SK-N-SH (cell line): ENCODE measurements around the gene LAMP2. TPM values are rescaled to one million over a fixed set of nuclear protein-coding genes. Genes with fewer than 3 reads are reported as not detected.

Source experiments
- CTCF ChIA-PET: fragments of 300-600, 350-600 bp; formaldehyde crosslinking; extraction: SDS; loops from one replicate; lab custom pipeline; 2021; lab: Yijun Ruan, JAX
- POLR2A ChIA-PET: fragments of 350-600 bp; sonication (Branson Sonifier 250); formaldehyde crosslinking; extraction: SDS; loops from one replicate; lab custom pipeline; 2020; ENCODE audit warnings: antibody characterized with exemption, inconsistent platforms; lab: Yijun Ruan, JAX
- DNase-seq: peaks from one replicate; pipeline ENCODE4 v3.0.0; 2012
- H2AFZ ChIP-seq: fragments of 200-600 bp; sonication (generic); 2 replicates; pipeline ENCODE4 v1.8.1; 2016; ENCODE audit warnings: antibody characterized with exemption, mild to moderate bottlenecking, low read depth
- H3F3A ChIP-seq: fragments of 200-600 bp; sonication (generic); replicated peaks from 2 replicates; pipeline ENCODE3; 2016; ENCODE audit warnings: antibody characterized with exemption, mild to moderate bottlenecking; ENCODE audit not compliant: insufficient read depth
- H3K27ac ChIP-seq, 2 experiments: fragments of 200-500 bp in 1 of 2; fragments of 200-600 bp in 1 of 2; sonication (Bioruptor generic) in 1 of 2; sonication (generic), shearing (Covaris generic) in 1 of 2; 2 replicates each; pipeline versions ENCODE4 v1.5.1 to v1.6.1; 2014 to 2016; ENCODE audit warnings: low read depth in 2 of 2, inconsistent platforms in 1 of 2, low read length in 1 of 2, mild to moderate bottlenecking in 1 of 2, mixed read lengths in 1 of 2
- H3K27me3 ChIP-seq: fragments of 200-600 bp; sonication (generic), shearing (Covaris generic); 2 replicates; pipeline ENCODE4 v1.6.1; 2016; ENCODE audit warnings: mixed run types; ENCODE audit not compliant: insufficient read depth
- H3K36me3 ChIP-seq, 2 experiments: fragments of 200-500 bp in 1 of 2; fragments of 200-600 bp in 1 of 2; sonication (Bioruptor generic) in 1 of 2; sonication (generic) in 1 of 2; replicated peaks in 1 of 2; 2 replicates each; pipeline versions ENCODE3 to v1.5.1; 2014 to 2016; ENCODE audit warnings: low read length in 1 of 2, mild to moderate bottlenecking in 1 of 2; ENCODE audit not compliant: insufficient read depth in 2 of 2, control insufficient read depth in 1 of 2
- H3K4me1 ChIP-seq, 2 experiments: fragments of 200-500 bp in 1 of 2; fragments of 200-600 bp in 1 of 2; sonication (Bioruptor generic) in 1 of 2; sonication (generic), shearing (Covaris generic) in 1 of 2; 2 replicates each; pipeline versions ENCODE4 v1.5.1 to v1.6.1; 2014 to 2016; ENCODE audit warnings: low read depth in 1 of 2, low read length in 1 of 2, mixed run types in 1 of 2; ENCODE audit not compliant: insufficient read depth in 2 of 2, control insufficient read depth in 1 of 2
- H3K4me2 ChIP-seq: fragments of 200-600 bp; sonication (generic), shearing (Covaris generic); 2 replicates; pipeline ENCODE4 v1.6.1; 2017; ENCODE audit warnings: mixed run types
- H3K4me3 ChIP-seq, 2 experiments: fragments of 200-500 bp in 1 of 2; fragments of 200-600 bp in 1 of 2; sonication (Bioruptor generic) in 1 of 2; sonication (generic), shearing (Covaris generic) in 1 of 2; 2 replicates each; pipeline versions ENCODE4 v1.5.1 to v1.8.1; 2014 to 2016; ENCODE audit warnings: low read depth in 2 of 2, inconsistent platforms in 1 of 2, low read length in 1 of 2, mild to moderate bottlenecking in 1 of 2, mixed read lengths in 1 of 2, moderate library complexity in 1 of 2
- H3K79me2 ChIP-seq: fragments of 200-600 bp; sonication (generic); 2 replicates; pipeline ENCODE4 v1.8.1; 2017; ENCODE audit warnings: mild to moderate bottlenecking; ENCODE audit not compliant: insufficient read depth
- H3K9ac ChIP-seq: fragments of 200-600 bp; sonication (generic); 2 replicates; pipeline ENCODE4 v1.6.1; 2017; ENCODE audit warnings: mixed run types
- H3K9me2 ChIP-seq: fragments of 200-600 bp; sonication (generic); 2 replicates; pipeline ENCODE4 v1.6.1; 2017; ENCODE audit warnings: mixed run types
- H3K9me3 ChIP-seq: fragments of 200-600 bp; sonication (generic); 2 replicates; pipeline ENCODE4 v1.6.1; 2017; ENCODE audit warnings: mixed run types, mild to moderate bottlenecking, moderate library complexity
- H4K20me1 ChIP-seq: fragments of 200-600 bp; sonication (generic); 2 replicates; pipeline ENCODE4 v1.6.1; 2017; ENCODE audit warnings: mild to moderate bottlenecking, mixed run types; ENCODE audit not compliant: insufficient read depth
- CHD2 ChIP-seq: fragments of 150-350 bp; IDR thresholded peaks from 2 replicates; pipeline ENCODE4 v1.6.1; 2018; ENCODE audit warnings: low read length; ENCODE audit not compliant: partially characterized antibody
- CTCF ChIP-seq: fragments of 200-600 bp; sonication (generic); IDR thresholded peaks from 2 replicates; pipeline ENCODE4 v1.6.1; 2017; ENCODE audit warnings: antibody characterized with exemption, mild to moderate bottlenecking, moderate library complexity
- ELF1 ChIP-seq: IDR thresholded peaks from 2 replicates; pipeline ENCODE4 v1.4.0; 2012
- EZH2phosphoT487 ChIP-seq: fragments of 200-600 bp; sonication (generic); IDR thresholded peaks from 2 replicates; pipeline ENCODE4 v1.6.1; 2017; ENCODE audit warnings: low read depth, mixed run types, mild to moderate bottlenecking, antibody characterized with exemption, moderate library complexity, borderline replicate concordance
- GATA2 ChIP-seq: sonication (generic); formaldehyde crosslinking; IDR thresholded peaks from 2 replicates; pipeline ENCODE4 v1.5.0; 2020; ENCODE audit warnings: mild to moderate bottlenecking, missing genetic modification reagents
- JUND ChIP-seq: IDR thresholded peaks from 2 replicates; pipeline ENCODE4 v1.4.0; 2012
- MAX ChIP-seq: IDR thresholded peaks from 2 replicates; pipeline ENCODE4 v1.4.0; 2012; ENCODE audit warnings: low read depth
- MEF2A ChIP-seq: IDR thresholded peaks from 2 replicates; pipeline ENCODE4 v1.4.0; 2012; ENCODE audit warnings: low read depth, borderline replicate concordance
- RAD21 ChIP-seq: IDR thresholded peaks from 2 replicates; pipeline ENCODE4 v1.6.1; 2012; ENCODE audit warnings: mild to moderate bottlenecking, low read length
- SMC3 ChIP-seq: IDR thresholded peaks from 2 replicates; pipeline ENCODE4 v1.6.1; 2012; ENCODE audit warnings: low read depth, low read length, improper control_type of control experiment
- TEAD4 ChIP-seq: IDR thresholded peaks from 2 replicates; pipeline ENCODE4 v1.4.0; 2012; ENCODE audit warnings: mild to moderate bottlenecking, borderline replicate concordance; ENCODE audit not compliant: insufficient read depth
- USF2 ChIP-seq: fragments of 150-350 bp; IDR thresholded peaks from 2 replicates; pipeline ENCODE4 v1.6.1; 2017; ENCODE audit warnings: antibody characterized with exemption, low read length, low read depth, borderline replicate concordance
- YY1 ChIP-seq: IDR thresholded peaks from 2 replicates; pipeline ENCODE4 v1.4.0; 2012; ENCODE audit warnings: low read depth, mild to moderate bottlenecking
- WGBS: methylation state at CpG from one replicate; pipeline ENCODE4 v1.1.6; 2017; ENCODE audit warnings: low lambda C conversion rate; 5-methylcytosine and 5-hydroxymethylcytosine counted together
- polyA plus RNA-seq, 3 experiments: library from polyadenylated mRNA; depleted of rRNA; stranded (reverse); fragments of >200 nt; gene quantifications; 2 replicates each; pipeline ENCODE4 v1.2.3, GENCODE V29; 2012
- TF ChIP-seq, protein P1 (sequence below): IDR thresholded peaks from 2 replicates; pipeline ENCODE4 v1.6.1; 2012; ENCODE audit warnings: mild to moderate bottlenecking, low read depth, low read length, moderate library complexity
- TF ChIP-seq, protein P2 (sequence below): fragments of 150-350 bp; IDR thresholded peaks from 2 replicates; pipeline ENCODE4 v1.6.1; 2016; ENCODE audit warnings: mild to moderate bottlenecking, low read depth, low read length
- TF ChIP-seq, protein P3 (sequence below): IDR thresholded peaks from 2 replicates; pipeline ENCODE4 v1.4.0; 2012; ENCODE audit warnings: low read depth, borderline replicate concordance

LAMP2 gene
- polyA plus RNA-seq, 1 of the 3 experiments (the other 2 are of a cell fraction) = 108 TPM

GRCh38 chrX:120401301-120401700 is 67.8 kb downstream of the LAMP2 start:
- no peak overlapping the region for H2AFZ ChIP-seq
- ChIA-PET CTCF (no interaction called here), POLR2A (no interaction called here)
- no peaks in the 10 kb centered on the region for H3F3A ChIP-seq
- no peak overlapping the region for H3K4me3 ChIP-seq
- no peaks in the 10 kb centered on the region for H3K79me2 ChIP-seq
- no peaks in the 10 kb centered on the region for H4K20me1 ChIP-seq
- no peaks in the 10 kb centered on the region for H3K4me1 ChIP-seq
- H3K27ac ChIP-seq = no peak overlapping the region
- no peak for DNase-seq
- peaks cover 14% of the 10 kb centered on the region; the same call in 1 of the 2 replicates for H3K27me3 ChIP-seq
- no peaks in the 10 kb centered on the region for H3K36me3 ChIP-seq
- H3K9me2 ChIP-seq = no peaks in the 10 kb centered on the region
- TF ChIP-seq, protein P1, sequence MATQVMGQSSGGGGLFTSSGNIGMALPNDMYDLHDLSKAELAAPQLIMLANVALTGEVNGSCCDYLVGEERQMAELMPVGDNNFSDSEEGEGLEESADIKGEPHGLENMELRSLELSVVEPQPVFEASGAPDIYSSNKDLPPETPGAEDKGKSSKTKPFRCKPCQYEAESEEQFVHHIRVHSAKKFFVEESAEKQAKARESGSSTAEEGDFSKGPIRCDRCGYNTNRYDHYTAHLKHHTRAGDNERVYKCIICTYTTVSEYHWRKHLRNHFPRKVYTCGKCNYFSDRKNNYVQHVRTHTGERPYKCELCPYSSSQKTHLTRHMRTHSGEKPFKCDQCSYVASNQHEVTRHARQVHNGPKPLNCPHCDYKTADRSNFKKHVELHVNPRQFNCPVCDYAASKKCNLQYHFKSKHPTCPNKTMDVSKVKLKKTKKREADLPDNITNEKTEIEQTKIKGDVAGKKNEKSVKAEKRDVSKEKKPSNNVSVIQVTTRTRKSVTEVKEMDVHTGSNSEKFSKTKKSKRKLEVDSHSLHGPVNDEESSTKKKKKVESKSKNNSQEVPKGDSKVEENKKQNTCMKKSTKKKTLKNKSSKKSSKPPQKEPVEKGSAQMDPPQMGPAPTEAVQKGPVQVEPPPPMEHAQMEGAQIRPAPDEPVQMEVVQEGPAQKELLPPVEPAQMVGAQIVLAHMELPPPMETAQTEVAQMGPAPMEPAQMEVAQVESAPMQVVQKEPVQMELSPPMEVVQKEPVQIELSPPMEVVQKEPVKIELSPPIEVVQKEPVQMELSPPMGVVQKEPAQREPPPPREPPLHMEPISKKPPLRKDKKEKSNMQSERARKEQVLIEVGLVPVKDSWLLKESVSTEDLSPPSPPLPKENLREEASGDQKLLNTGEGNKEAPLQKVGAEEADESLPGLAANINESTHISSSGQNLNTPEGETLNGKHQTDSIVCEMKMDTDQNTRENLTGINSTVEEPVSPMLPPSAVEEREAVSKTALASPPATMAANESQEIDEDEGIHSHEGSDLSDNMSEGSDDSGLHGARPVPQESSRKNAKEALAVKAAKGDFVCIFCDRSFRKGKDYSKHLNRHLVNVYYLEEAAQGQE = peak; percentile 87
- TF ChIP-seq MEF2A (no peak), GATA2 (CRISPR knock-in tag) (no peak)
- H3K9me3 ChIP-seq = no peaks in the 10 kb centered on the region
- H3K4me2 ChIP-seq = no peak overlapping the region
- no peak overlapping the region for H3K9ac ChIP-seq

DNA sequence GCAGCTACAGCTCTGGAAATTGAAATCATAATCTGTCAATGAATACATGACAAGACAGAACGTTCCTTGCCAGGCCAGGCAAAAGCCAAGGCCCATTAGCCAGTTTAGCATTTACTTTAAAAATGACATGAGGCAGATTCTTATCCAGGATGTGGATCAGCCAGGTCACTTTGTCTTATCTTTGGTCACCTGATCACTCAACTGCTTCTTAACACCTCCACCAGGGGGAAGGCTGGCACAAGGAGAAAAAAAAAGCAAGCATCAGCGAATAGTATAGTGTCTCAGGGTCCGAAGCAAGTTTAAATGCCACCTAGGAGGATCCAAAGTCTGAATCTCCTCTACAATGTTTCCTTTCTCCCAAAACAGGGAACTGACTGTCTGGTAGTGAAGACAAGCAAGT is 88.4 kb downstream of the LAMP2 start:
- no peaks in the 10 kb centered on the region for H3K4me1 ChIP-seq
- no peaks in the 10 kb centered on the region for H3K79me2 ChIP-seq
- DNase-seq = no peak
- H3K9ac ChIP-seq = no peak overlapping the region
- H3K27me3 ChIP-seq = peaks cover 32% of the 10 kb centered on the region
- H3K9me2 ChIP-seq = no peaks in the 10 kb centered on the region
- H3K36me3 ChIP-seq = no peaks in the 10 kb centered on the region
- H3K27ac ChIP-seq = no peak overlapping the region
- 0% methylated on average over 3 of the region's 3 CpGs for WGBS
- no peak overlapping the region for H3K4me3 ChIP-seq
- no peak overlapping the region for H3K4me2 ChIP-seq
- no peak overlapping the region for H2AFZ ChIP-seq
- ChIA-PET CTCF (no interaction called here), POLR2A (no interaction called here)
- H3K9me3 ChIP-seq = no peaks in the 10 kb centered on the region
- no peaks in the 10 kb centered on the region for H3F3A ChIP-seq
- H4K20me1 ChIP-seq = no peaks in the 10 kb centered on the region
- TF ChIP-seq CTCF = peak; percentile 50
- TF ChIP-seq JUND = no peak
- TF ChIP-seq RAD21 = peak; percentile 48
- TF ChIP-seq TEAD4 = no peak
- no peak for TF ChIP-seq EZH2phosphoT487
- no peak for TF ChIP-seq CHD2
- no peak for TF ChIP-seq YY1
- no peak for TF ChIP-seq ELF1
- TF ChIP-seq, protein P2, sequence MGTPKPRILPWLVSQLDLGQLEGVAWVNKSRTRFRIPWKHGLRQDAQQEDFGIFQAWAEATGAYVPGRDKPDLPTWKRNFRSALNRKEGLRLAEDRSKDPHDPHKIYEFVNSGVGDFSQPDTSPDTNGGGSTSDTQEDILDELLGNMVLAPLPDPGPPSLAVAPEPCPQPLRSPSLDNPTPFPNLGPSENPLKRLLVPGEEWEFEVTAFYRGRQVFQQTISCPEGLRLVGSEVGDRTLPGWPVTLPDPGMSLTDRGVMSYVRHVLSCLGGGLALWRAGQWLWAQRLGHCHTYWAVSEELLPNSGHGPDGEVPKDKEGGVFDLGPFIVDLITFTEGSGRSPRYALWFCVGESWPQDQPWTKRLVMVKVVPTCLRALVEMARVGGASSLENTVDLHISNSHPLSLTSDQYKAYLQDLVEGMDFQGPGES = no peak
- TF ChIP-seq, protein P3, sequence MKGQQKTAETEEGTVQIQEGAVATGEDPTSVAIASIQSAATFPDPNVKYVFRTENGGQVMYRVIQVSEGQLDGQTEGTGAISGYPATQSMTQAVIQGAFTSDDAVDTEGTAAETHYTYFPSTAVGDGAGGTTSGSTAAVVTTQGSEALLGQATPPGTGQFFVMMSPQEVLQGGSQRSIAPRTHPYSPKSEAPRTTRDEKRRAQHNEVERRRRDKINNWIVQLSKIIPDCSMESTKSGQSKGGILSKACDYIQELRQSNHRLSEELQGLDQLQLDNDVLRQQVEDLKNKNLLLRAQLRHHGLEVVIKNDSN = peak; percentile 45; the same call in 1 of the 2 replicates
- TF ChIP-seq SMC3 = peak; percentile 48
- no peak for TF ChIP-seq USF2
- no peak for TF ChIP-seq MAX
